KOPT-K1 (cell line): ENCODE data around the gene EFNB3.

Experiments
- H3K27ac ChIP-seq: fragments of 200-600 bp; sonication (generic); 2 replicates; pipeline ENCODE4 v1.5.1; 2016; ENCODE audit warnings: antibody characterized with exemption, mild to moderate bottlenecking, low read depth, low read length; ENCODE audit not compliant: poor library complexity, severe bottlenecking
- H3K36me3 ChIP-seq: fragments of 200-600 bp; sonication (generic); 2 replicates; pipeline ENCODE4 v1.5.1; 2017; ENCODE audit warnings: antibody characterized with exemption, mild to moderate bottlenecking, low read length, moderate library complexity; ENCODE audit not compliant: insufficient read depth
- H3K9me3 ChIP-seq: fragments of 200-600 bp; sonication (generic); 2 replicates; pipeline ENCODE4 v1.5.1; 2017; ENCODE audit warnings: antibody characterized with exemption, low read length, mild to moderate bottlenecking; ENCODE audit not compliant: insufficient read depth, poor library complexity, severe bottlenecking

The EFNB3 gene

DNA sequence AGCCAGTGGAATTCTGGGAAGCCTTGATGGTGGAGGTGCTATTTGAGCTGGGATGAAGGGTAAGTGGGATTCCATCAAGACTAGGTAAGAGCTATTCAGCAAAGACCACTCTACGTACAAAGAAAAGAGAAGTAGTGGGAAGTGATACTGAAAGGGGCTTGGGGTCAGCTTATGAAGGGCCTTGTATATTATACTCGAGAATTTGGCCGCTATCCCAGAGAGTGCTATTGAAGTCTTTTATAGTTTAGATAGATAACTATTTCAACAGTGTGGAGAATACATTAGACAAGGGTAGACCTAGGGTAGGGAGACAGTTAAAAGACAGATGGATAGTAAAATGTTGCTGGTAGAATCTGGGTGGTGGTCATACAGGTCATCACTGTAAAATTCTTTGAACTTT, 22.9 kb downstream of the EFNB3 start:
- H3K36me3 ChIP-seq, result no peaks in the 10 kb centered on the region
- H3K27ac ChIP-seq, result no peak overlapping the region
- no peaks in the 10 kb centered on the region for H3K9me3 ChIP-seq

- no peak overlapping the region for H3K27ac ChIP-seq
- no peaks in the 10 kb centered on the region for H3K9me3 ChIP-seq
- H3K36me3 ChIP-seq, result no peaks in the 10 kb centered on the region
These were observed 24.8 kb downstream of the EFNB3 start for GRCh38 chr17:7729816-7730215.

- Histone ChIP-seq H3K9me3 (no peaks in the 10 kb centered on the region), H3K36me3 (no peaks in the 10 kb centered on the region), H3K27ac (no peak overlapping the region)
These were observed 28.1 kb downstream of the EFNB3 start for GRCh38 chr17:7732981-7733539.

- Histone ChIP-seq H3K27ac (no peak overlapping the region), H3K9me3 (no peaks in the 10 kb centered on the region), H3K36me3 (no peaks in the 10 kb centered on the region)
These were observed 32.6 kb downstream of the EFNB3 start for GRCh38 chr17:7737601-7738000.

DNA sequence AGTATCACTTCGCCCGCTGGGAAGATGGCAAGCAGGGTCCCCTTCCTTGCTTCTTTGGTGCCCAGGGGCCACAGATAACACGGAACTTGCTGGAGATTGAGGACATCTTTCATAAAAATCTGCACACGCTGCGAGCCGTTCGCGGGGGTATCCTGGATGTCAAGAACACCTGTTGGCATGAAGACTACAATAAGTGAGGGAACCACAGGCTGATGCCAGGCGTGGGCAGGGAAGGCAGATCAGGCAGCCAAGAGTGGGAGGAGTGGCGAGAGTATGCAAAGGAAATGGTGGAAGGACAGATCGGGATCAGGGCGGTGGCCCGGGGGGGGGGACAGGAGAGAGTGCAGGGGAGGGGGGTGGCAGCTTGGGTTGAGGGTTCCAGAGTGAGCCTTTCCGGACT, 34.7 kb downstream of the EFNB3 start:
- Histone ChIP-seq H3K36me3 (no peaks in the 10 kb centered on the region), H3K9me3 (no peaks in the 10 kb centered on the region), H3K27ac (no peak overlapping the region)

DNA sequence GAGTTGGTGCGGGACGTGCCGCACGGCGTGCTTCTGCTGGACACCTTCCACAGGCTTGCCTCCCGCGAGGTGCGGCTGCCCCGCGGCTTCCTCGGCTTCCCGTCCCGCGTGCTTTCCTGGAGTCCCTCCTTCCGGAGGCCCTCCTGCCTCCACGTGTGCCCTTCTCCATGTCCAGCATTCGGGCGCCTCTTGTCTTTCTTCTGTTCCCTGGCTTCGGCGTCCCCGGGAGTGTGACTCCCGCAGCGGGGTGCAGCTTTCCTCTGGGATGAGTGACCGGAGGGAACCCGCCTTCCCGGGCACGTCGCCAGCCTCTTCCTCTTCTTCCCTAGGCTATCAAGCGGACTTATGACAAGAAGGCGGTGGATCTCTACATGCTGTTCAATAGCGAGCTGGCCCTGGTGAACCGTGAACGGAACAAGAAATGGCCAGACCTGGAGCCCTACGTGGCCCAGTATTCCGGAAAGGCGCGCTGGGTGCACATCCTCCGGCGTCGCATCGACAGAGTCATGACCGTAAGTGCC, 35.5 kb downstream of the EFNB3 start:
- H3K9me3 ChIP-seq, result no peaks in the 10 kb centered on the region
- no peaks in the 10 kb centered on the region for H3K36me3 ChIP-seq
- no peak overlapping the region for H3K27ac ChIP-seq

- no peak overlapping the region for H3K27ac ChIP-seq
- no peaks in the 10 kb centered on the region for H3K9me3 ChIP-seq
- H3K36me3 ChIP-seq, result no peaks in the 10 kb centered on the region
These were observed 37.7 kb downstream of the EFNB3 start for GRCh38 chr17:7742729-7743128.

GRCh38 chr17:7744416-7744815, 39.4 kb downstream of the EFNB3 start:
- H3K27ac ChIP-seq, result no peak overlapping the region
- H3K9me3 ChIP-seq, result no peaks in the 10 kb centered on the region
- H3K36me3 ChIP-seq, result no peaks in the 10 kb centered on the region

- Histone ChIP-seq H3K9me3 (no peaks in the 10 kb centered on the region), H3K27ac (no peak overlapping the region), H3K36me3 (no peaks in the 10 kb centered on the region)
These were observed 40.9 kb downstream of the EFNB3 start for GRCh38 chr17:7745748-7746470.

GRCh38 chr17:7747635-7748071, 42.7 kb downstream of the EFNB3 start:
- Histone ChIP-seq H3K27ac (no peak overlapping the region), H3K9me3 (no peaks in the 10 kb centered on the region), H3K36me3 (no peaks in the 10 kb centered on the region)

- Histone ChIP-seq H3K36me3 (no peaks in the 10 kb centered on the region), H3K27ac (no peak overlapping the region), H3K9me3 (no peaks in the 10 kb centered on the region)
These were observed 43.2 kb downstream of the EFNB3 start for GRCh38 chr17:7748076-7748775.

DNA sequence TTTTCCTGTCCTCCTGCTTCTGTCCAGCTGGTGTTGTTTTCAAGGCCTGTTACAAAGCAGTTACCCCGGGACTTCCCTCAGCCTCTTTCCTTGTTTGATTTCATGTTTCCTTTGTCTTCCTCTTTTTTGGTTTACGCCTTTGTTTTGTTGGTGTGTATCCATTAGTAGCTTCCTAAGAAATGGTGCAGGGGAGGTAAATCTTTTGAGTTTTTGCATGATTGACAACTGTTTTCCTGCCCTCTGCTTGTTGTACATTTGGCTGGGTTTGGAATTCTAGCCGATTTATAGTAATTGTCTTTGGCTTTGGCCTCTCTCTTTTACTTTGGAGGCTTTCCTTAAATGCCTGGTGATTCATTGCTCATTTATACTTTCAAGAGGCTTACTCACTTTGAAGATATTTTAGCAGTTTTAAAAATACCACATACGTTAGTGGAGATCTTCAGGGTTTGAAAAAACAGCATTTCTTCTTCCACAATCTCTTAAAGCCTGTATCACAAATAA, 45.4 kb downstream of the EFNB3 start:
- no peak overlapping the region for H3K27ac ChIP-seq
- no peaks in the 10 kb centered on the region for H3K9me3 ChIP-seq
- no peaks in the 10 kb centered on the region for H3K36me3 ChIP-seq

DNA sequence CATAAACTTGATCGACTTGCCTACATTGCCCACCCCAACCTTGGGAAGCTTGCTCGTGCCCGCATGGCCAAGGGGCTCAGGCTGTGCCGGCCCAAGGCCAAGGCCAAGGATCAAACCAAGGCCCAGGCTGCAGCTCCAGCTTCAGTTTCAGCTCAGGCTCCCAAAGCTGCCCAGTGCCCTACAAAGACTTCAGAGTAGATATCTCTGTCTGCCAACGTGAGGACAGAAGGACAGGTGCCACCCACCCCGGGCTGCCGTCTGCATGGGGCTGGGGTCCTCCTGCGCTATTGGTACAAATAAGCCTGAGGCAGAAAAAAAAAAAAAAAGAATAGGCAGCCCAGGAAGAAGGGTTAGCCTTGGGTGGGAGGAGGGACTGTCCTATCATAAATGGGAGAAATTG, 49.7 kb downstream of the EFNB3 start:
- no peaks in the 10 kb centered on the region for H3K9me3 ChIP-seq
- H3K36me3 ChIP-seq, result no peaks in the 10 kb centered on the region
- H3K27ac ChIP-seq, result no peak overlapping the region

DNA sequence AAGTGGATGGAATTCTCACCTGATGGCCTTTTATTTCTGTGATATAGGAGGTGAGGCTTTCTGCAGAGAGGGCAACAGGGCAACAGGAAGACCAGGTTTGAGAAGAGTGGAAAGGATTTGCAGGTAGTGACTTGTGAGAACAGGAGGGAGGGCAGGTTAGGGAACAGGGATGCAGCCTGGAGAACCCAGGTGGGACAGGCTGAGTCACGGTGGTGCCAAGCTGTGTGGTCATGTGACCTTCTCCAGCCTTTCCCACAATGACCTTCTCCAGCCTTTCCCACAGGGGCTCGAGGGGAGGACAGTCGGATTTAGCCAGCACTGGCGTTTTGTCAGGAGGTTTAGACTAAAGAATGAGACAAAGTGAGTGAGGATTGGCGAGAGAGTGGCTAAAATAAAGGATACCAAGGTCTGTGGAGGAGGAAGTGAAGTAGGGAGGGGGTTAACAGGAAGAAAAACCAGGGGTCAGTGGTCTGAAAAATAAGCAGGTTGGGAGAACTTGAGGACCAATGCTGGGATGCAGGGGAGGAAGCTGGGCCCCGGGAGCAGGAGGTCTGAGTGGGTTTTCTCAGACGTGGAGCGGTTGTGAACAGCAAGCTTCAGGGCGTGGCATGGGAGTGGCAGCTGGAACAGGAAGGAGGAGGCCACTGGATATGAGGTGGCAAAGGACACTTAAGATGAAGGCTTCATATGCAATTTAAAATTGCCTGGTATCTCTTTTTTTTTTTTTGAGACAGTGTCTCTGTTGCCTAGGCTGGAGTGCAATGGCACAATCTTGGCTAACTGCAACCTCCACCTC, 50.3 kb downstream of the EFNB3 start:
- H3K36me3 ChIP-seq, result no peaks in the 10 kb centered on the region
- no peak overlapping the region for H3K27ac ChIP-seq
- no peaks in the 10 kb centered on the region for H3K9me3 ChIP-seq

- Histone ChIP-seq H3K36me3 (no peaks in the 10 kb centered on the region), H3K27ac (no peak overlapping the region), H3K9me3 (no peaks in the 10 kb centered on the region)
These were observed 52.0 kb downstream of the EFNB3 start for GRCh38 chr17:7756968-7757367.
